GM21367 (cell line): ENCODE measurements around the gene BLOC1S5.
A peak's percentile ranks its signal among the peaks of the same experiment; 100 is the strongest.

Experiments
- ATAC-seq: cut with Tn5 transposase; IDR thresholded peaks from one replicate; pipeline ENCODE4 v1.9.1; 2021; ENCODE audit not compliant: unreplicated experiment

Gene BLOC1S5

GRCh38 chr6:8082954-8083858 is 19.0 kb upstream of the BLOC1S5 start:
- no peak for ATAC-seq

DNA sequence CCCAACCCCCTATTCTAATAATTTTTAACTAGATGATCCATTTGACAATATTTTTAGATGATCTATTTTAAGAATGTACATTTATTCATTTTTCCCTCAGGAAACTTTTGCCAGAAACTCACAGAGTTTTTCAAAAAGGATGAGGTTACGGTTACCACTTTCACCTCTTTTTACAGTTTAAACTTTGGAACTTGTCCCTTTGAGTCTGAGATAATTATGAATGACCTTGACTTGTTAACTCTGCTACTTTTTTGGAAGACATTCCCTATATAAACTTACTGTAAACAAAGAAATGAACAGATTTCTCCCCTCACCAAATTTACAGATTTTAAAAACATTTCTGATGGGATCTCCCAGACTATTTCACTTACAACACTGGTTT is 18.4 kb upstream of the BLOC1S5 start:
- ATAC-seq = no peak

DNA sequence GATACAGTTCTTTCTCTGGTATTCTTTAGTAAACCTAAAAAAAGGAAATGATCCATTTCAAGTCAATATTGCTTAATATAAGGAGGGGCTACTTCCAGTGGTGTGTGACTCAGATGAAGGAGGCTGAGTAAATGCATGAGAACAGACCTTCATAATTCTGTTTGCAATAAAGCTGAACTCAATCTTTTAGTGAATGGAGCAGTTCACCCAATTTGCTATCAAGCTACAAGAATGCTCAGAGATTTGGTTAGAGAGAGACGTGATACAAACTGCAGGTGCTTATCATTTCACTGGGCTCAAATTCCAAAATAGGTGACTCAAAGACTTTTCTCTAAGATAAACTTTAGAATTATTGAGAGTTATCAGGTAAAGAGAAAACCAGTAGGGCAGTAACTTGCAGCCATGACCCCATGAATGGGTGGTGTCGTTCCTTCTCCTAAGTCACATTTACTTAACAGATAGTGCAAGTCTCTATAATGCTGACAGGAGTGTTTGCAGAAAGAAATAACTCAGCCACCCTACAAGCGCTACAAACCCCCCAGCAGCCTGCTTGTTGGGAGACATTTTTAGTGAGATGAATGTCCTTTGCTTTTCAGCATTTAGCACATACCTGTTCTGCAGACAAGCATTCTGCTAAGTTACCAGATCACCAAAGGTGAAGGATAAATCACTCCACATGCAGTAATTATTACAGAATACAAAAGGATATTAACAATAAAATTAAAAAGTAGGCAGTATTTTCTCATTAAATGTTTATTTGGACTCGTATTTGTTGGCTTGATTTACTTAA is 16.4 kb upstream of the BLOC1S5 start:
- ATAC-seq = no peak

DNA sequence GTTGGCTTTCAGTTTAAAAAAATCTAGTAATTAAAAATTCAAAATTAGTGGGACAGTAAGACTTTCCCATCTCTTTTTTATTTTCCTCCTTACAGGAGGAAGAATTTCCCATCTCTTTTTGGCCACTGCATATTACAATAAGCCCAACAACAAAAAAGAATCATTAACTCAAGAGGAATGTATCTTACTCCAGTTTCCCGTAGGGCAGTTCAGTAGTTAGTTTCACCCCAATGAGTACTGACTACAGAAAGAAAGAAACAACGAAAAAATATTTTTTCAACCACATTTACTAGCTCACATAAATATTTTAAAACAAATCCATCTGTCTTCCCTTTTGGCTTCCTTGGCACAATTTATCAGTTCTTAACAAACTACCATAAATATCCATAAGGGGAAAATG is 14.9 kb upstream of the BLOC1S5 start:
- no peak for ATAC-seq

DNA sequence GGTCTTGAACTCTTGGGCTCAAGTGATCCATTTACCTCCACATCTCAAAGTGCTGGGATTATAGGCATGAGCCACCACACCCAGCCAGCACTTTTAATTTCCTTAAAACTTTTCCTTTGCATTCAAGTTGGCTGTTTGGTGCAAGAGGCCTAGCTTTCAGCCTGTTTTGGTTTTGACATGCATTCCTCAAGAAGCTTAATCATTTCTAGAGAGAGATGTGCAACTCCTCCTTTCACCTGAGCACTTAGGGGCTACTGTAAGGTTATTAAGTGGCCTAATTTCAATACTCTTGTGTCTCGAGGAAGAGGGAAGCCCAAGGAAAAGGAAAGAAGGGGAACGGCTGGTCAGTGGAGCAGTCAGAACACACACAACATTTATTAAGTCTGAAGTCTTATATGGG is 13.8 kb upstream of the BLOC1S5 start:
- ATAC-seq = no peak

GRCh38 chr6:8075704-8076103 is 11.5 kb upstream of the BLOC1S5 start:
- no peak for ATAC-seq

GRCh38 chr6:8075185-8075584 is 11.0 kb upstream of the BLOC1S5 start:
- no peak for ATAC-seq

GRCh38 chr6:8074213-8074612 is 10.0 kb upstream of the BLOC1S5 start:
- no peak for ATAC-seq

DNA sequence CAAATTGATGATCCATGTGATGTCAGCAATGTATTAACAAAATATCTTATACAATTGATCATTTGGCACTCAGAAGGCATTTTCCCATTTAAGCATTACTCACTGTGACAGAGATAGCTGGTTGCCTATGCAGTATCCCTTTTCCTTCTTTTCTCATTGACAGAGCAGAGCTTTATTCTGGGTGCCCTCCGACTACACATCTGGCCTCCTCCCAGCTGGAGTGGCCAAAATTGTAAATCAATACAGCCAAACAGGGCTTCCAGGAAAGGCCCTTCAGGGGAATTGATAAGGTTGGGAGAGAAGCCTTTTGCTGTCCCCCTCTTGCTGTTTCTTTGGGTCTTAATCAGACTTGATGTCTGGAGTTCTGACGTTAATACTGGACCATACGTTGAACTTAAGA is 9.6 kb upstream of the BLOC1S5 start:
- no peak for ATAC-seq

- ATAC-seq = no peak
These were observed 6.5 kb upstream of the BLOC1S5 start for GRCh38 chr6:8070718-8071117.

DNA sequence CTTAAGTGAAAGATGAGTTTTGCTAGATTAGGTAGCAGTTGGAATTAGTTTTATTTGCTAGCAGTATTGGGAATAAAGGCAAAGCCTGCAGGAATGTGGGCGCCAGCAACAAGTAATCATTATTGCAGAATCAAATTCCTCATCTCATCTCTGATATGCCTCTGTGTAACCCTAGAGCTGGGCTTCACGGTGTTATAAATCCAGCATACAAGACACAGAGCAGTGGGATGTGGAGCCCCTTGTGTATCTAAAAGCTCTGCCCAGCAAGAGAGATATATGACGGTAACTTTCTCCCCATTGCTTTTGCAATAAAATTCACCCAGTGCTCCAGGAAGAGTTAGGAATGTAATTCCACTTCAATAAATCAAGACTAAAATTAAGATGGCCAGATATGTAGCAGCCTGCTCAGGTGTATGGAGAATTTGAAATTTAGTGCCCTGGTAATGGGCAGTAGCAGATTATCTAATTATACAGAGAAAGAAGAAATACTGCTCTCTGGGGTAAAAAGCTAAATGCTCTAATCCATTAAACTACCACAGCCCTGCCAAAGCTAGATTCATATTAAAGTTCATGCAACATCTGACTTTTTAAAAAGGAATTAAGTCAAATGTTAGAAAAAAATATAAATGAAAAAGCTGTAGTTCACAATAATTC is 5.6 kb upstream of the BLOC1S5 start:
- no peak for ATAC-seq

- ATAC-seq = no peak
These were observed 5.0 kb upstream of the BLOC1S5 start for GRCh38 chr6:8069151-8069550.

DNA sequence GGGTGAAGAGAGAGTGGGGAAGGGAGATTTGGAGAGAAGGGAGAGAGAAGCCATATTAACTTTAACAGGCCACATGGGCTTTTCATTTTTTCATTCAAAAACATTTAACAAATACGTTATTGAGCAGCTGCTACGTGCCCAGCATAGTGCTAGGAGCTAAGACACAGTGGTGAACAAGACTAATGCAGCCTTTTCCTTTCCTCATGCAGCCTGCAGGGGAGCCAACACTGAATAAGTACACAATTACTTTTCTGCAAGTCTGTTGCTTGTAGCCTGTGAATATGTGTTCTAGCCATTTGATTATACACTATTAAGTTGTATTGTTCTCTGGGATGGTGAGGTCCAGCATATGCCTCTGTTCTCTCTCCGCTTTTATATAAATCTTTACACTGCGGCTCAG is 1.9 kb upstream of the BLOC1S5 start:
- ATAC-seq = no peak

GRCh38 chr6:8065519-8065911 is 1.3 kb upstream of the BLOC1S5 start:
- peak; percentile 38 for ATAC-seq

GRCh38 chr6:8064638-8065518 is 689 bp upstream of the BLOC1S5 start:
- no peak for ATAC-seq

- ATAC-seq = no peak
These were observed 2.5 kb downstream of the BLOC1S5 start for GRCh38 chr6:8061736-8062135.

DNA sequence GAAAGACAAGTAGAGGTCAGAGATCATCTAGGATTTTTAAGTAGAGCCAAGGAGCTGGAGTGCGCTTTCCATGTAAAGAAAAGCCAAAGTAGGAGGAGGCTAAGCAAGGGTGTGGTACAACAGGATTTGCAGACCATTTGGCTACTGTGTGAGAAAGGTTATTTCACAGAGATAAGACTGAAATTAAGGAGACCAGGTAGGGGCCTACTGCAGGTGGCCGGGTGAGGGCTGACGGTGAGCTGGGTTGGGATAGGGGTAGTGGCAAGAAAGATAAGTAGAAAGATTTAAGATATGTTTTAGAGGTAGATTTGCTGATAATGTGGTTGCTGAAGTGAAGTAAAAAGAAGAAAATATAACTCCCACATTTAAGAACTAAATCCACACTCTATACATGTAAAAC is 3.8 kb downstream of the BLOC1S5 start:
- no peak for ATAC-seq

DNA sequence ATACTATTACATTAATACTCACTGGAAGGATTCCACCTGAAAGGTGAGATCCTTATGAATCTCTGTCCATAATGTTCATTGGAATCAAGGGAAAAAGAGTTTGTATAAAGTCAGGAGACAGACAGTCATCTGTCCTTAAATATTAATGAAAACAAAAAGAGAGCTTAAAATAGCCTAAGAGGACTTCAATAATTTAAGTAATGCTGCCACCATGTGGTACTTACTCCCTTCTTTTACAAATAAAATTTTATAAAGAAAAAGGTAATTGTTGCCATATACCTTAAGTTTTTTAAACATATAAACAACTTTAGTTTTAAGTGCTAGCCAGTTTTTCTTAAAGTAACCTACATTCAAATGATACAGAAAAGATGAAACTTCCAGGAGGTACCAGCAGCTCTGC is 5.1 kb downstream of the BLOC1S5 start:
- ATAC-seq = no peak

- no peak for ATAC-seq
These were observed 6.4 kb downstream of the BLOC1S5 start for GRCh38 chr6:8057793-8058192.

DNA sequence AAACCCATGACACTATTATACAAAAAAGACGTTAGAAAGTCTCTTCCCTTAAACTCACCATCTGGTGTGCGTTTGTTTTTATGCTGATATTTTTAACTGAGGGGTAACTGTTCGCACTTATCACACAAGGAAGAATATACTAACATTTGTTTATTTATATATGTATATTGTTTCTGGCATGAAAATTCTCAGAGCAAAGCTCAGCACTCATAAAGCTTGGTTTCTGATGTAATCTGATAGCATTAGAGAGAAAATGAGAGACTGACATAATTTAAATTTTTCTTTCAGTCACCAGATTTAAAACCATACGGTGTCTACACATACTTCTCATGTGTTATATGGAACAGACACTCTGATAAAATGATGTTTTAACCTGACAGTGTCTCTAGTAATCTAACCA is 6.9 kb downstream of the BLOC1S5 start:
- ATAC-seq = no peak

GRCh38 chr6:8054276-8054675 is 9.9 kb downstream of the BLOC1S5 start:
- ATAC-seq = no peak
